Progenitor cell of endocrine pancreas (in vitro differentiated cells): ENCODE data around the gene MRPL40. TPM values are rescaled to one million over a fixed set of nuclear protein-coding genes. Genes with fewer than 3 reads are reported as not detected.
"Not testable (repeated sequence)": the region's sequence is repeated elsewhere in the genome, so short reads cannot be mapped to it uniquely, and the experiment has no call there.

Experiments
- DNase-seq: peaks from one replicate; pipeline ENCODE4 v3.0.0; 2021; ENCODE audit warnings: low spot score; ENCODE audit not compliant: unreplicated experiment
- H3K27ac Mint-ChIP-seq: 2 replicates; pipeline ENCODE4 v1.8.0; 2021; ENCODE audit warnings: mild to moderate bottlenecking, moderate library complexity, mixed read lengths
- H3K27me3 Mint-ChIP-seq: 2 replicates; pipeline ENCODE4 v1.8.0; 2021; ENCODE audit warnings: mixed read lengths
- H3K36me3 Mint-ChIP-seq: 2 replicates; pipeline ENCODE4 v1.8.0; 2022; ENCODE audit warnings: mixed read lengths; ENCODE audit not compliant: insufficient read depth
- H3K4me1 Mint-ChIP-seq: 2 replicates; pipeline ENCODE4 v1.8.0; 2021; ENCODE audit warnings: low read depth, mixed read lengths
- H3K4me3 Mint-ChIP-seq: 2 replicates; pipeline ENCODE4 v1.8.0; 2021; ENCODE audit warnings: low read depth, mild to moderate bottlenecking, moderate library complexity, mixed read lengths
- H3K9me3 Mint-ChIP-seq: 2 replicates; pipeline ENCODE4 v1.8.0; 2021; ENCODE audit warnings: low read depth, mixed read lengths
- total RNA-seq: library from RNA; stranded (reverse); gene quantifications from 2 replicates; pipeline ENCODE4 v1.2.1, GENCODE V29; 2021
- TF ChIP-seq, protein P1 (sequence below): fragments of 200-600 bp; sonication (generic); IDR thresholded peaks from one replicate; pipeline ENCODE4 v1.5.0; 2021; ENCODE audit warnings: antibody characterized with exemption, mild to moderate bottlenecking; ENCODE audit not compliant: unreplicated experiment

The MRPL40 gene
- total RNA-seq, 1 donor from 2014 or later, result 23.6 TPM

- Mint-ChIP-seq H3K36me3 (peaks cover 7% of the 10 kb centered on the region), H3K27me3 (no peaks in the 10 kb centered on the region), H3K27ac (peak overlapping the region; percentile 69), H3K9me3 (no peaks in the 10 kb centered on the region), H3K4me3 (no peak overlapping the region), H3K4me1 (peaks cover 14% of the 10 kb centered on the region)
- TF ChIP-seq, protein P1, sequence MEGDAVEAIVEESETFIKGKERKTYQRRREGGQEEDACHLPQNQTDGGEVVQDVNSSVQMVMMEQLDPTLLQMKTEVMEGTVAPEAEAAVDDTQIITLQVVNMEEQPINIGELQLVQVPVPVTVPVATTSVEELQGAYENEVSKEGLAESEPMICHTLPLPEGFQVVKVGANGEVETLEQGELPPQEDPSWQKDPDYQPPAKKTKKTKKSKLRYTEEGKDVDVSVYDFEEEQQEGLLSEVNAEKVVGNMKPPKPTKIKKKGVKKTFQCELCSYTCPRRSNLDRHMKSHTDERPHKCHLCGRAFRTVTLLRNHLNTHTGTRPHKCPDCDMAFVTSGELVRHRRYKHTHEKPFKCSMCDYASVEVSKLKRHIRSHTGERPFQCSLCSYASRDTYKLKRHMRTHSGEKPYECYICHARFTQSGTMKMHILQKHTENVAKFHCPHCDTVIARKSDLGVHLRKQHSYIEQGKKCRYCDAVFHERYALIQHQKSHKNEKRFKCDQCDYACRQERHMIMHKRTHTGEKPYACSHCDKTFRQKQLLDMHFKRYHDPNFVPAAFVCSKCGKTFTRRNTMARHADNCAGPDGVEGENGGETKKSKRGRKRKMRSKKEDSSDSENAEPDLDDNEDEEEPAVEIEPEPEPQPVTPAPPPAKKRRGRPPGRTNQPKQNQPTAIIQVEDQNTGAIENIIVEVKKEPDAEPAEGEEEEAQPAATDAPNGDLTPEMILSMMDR, result no peak
- DNase-seq, result no peak
These were observed 9.8 kb downstream of the MRPL40 start for GRCh38 chr22:19442166-19442565.

DNA sequence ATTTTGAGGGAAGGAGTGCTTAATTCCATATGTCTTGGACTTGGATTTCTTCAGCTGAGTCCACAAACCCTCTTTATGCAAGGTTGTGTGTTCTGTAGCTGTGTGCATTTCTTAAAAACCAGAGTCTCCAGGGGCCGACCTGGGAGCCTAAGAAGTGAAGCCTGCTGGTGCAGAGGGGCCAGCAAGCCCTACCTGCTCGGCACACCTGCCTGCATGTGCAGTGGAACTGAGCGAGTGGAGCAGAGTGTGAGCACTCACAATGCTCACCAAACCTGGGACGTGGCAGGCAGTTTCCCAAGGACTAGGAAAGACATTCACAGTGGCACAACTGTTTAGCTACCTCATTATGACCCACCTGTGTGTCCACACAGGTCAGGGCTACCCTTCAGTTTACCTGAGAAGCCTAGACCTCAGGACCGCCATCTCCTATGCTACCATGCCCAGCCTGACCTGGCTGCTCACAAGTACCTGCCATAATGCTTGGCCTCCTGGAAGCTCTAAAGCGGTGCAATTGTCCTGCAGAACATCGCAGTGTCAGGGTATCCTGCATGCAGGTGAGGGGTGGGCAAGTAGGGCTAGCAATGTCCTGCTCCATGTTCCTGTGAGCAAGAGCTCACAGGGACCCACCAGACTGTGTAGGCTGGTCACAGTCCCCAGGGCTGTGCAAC lies 11.3 kb downstream of the MRPL40 start:
- TF ChIP-seq, protein P1, result no peak
- Mint-ChIP-seq H3K36me3 (peaks cover 3% of the 10 kb centered on the region), H3K27ac (no peak overlapping the region)

DNA sequence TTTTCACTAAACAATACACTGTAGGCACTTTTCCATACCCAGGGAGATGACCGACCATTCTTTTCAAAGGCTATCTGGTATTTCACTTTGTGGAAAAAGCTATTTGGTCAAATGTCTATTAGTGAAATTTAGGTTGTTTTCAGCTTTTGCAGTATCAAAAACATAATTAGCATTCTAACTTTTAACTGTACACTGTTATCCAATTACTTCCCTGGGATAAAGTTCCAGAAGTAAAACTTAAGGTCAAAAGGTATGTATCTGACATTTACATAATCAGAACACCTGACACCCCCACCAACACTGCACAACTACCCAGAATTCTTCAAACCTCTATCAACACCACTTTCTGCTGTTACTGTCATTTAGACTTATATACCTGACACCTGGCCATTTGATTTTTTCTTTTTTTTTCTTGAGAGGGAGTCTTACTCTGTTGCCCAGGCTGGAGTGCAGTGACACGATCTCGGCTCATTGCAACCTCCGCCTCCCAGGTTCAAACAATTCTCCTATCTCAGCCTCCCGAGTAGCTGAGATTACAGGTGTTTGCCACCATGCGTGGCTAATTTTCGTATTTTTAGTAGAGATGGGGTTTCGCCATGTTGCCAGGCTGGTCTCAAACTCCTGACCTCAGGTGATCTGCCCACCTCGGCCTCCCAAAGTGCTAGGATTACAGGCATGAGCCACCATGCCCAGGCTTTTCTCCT lies 13.1 kb downstream of the MRPL40 start:
- H3K4me3 Mint-ChIP-seq, result peak overlapping the region; percentile 50

More for the DNA sequence above, 11.3 kb downstream of the MRPL40 start:
- H3K27me3 Mint-ChIP-seq, result no peaks in the 10 kb centered on the region
- H3K4me3 Mint-ChIP-seq, result no peak overlapping the region
- H3K4me1 Mint-ChIP-seq, result peaks cover 18% of the 10 kb centered on the region
- no peaks in the 10 kb centered on the region for H3K9me3 Mint-ChIP-seq
- no peak for DNase-seq

DNA sequence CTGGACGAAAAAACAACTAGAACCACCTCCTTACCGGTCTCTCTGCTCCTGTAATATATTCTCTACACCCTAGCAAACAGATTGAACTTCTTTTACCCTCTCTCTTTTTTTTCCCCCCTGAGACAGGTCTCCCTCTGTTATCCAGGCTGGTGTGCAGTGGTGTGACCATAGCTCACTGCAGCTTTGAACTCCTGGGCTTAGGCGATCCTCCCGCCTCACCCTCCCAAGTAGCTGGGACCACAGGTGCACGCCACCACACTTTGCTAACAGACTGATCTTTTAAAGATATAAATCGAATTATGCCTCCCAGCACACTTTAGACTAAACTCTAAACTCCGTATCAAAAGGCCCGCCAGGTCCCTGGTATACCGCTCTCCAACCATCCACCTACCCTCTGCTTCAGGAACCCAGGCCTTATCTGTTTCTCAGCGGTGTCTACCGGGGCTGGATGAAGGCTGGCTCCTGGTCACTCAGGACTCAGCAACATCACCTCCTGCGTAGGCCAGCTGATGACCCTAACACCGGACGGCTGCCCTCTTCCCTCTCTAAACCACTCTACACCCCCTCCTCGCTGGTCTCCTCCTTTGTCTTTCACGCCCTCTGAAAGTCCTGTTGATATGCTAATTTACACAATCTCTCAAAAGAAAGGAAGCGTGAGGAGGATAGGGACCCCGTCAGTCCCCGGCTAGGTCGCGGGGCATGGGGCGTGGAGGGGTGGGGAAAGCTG lies 14.4 kb downstream of the MRPL40 start:
- Mint-ChIP-seq H3K27me3 (no peaks in the 10 kb centered on the region), H3K27ac (peak overlapping the region; percentile 98), H3K4me1 (peaks cover 18% of the 10 kb centered on the region), H3K9me3 (no peaks in the 10 kb centered on the region), H3K36me3 (peaks cover 4% of the 10 kb centered on the region), H3K4me3 (peak overlapping the region; percentile 96)
- TF ChIP-seq, protein P1, result no peak
- DNase-seq, result no peak

More for the DNA sequence above, 13.1 kb downstream of the MRPL40 start:
- H3K4me1 Mint-ChIP-seq, result peaks cover 18% of the 10 kb centered on the region
- DNase-seq, H3K36me3 Mint-ChIP-seq, H3K27ac Mint-ChIP-seq, H3K9me3 Mint-ChIP-seq, H3K27me3 Mint-ChIP-seq: not testable (repeated sequence)

- H3K36me3 Mint-ChIP-seq, result peaks cover 5% of the 10 kb centered on the region
- H3K27me3 Mint-ChIP-seq, result no peaks in the 10 kb centered on the region
- peak within 1 kb of the TSS; percentile 98 for H3K27ac Mint-ChIP-seq
These were observed 15.2 kb downstream of the MRPL40 start, which contains the start of gene C22orf39 for GRCh38 chr22:19447330-19448075. Gene C22orf39 (minus strand): TSS chr22:19447711. CDS start chr22:19447688, 23 bp downstream.

More at GRCh38 chr22:19447330-19448075, 15.2 kb downstream of the MRPL40 start, which contains the start of gene C22orf39:
- DNase-seq, result peak; percentile 74
- H3K9me3 Mint-ChIP-seq, result no peaks in the 10 kb centered on the region
- peak within 1 kb of the TSS; percentile 96 for H3K4me3 Mint-ChIP-seq
- peaks cover 18% of the 10 kb centered on the region for H3K4me1 Mint-ChIP-seq
- TF ChIP-seq, protein P1, result no peak
